ENCODE data around the gene PHF21A.
"Not testable (repeated sequence)": the region's sequence is repeated elsewhere in the genome, so short reads cannot be mapped to it uniquely, and the experiment has no call there.

Gene PHF21A

DNA sequence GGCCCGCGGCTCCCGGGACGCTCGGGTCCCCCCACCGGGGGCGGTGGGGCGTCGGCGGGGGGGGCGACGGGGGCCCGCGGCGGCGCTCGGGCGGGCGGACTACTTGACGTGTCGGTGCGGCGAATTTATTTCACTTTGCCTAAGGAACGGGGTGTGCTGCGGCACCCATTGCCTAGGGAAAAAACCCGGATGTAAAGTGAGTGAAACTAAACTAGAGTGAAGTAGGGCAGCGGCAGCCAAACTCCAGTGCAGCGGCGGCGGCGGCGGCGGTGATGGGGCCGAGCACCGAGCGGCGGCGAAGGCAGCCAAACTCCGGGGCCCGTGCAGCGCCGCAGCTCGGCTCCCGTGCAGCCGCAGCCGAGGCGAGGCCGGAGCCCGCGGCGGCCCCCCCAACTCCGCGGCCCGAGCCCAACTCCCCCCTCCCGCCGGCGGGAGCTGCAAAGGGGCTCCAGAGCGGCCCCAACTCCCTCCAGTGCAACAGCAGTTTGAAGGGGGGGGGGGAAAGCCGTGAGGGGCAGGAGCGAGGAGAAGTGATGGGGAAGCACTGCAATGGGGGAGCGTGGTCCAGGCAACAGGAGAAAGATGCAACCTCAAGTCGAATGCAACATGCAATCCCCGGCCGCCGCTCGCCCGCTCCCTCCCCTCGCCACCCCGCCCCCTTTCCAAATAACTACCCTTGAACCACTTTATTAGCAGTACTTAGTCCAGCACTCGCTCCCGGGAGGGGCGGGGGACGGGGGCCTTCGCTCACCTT lies 647 bp upstream of the PHF21A start:
- no peaks in the 10 kb centered on the region for H3K27me3 ChIP-seq (ENCODE audit: control insufficient read depth, insufficient read depth, low read length, poor library complexity, severe bottlenecking)
- no peaks in the 10 kb centered on the region for H3K36me3 ChIP-seq (ENCODE audit: control insufficient read depth, insufficient read depth, low read length)
- peak overlapping the region; percentile 92 for H3K27ac ChIP-seq (ENCODE audit: insufficient read depth, low read depth, low read length, poor library complexity, severe bottlenecking)
- peak overlapping the region; percentile 46 for H3K4me3 ChIP-seq (ENCODE audit: insufficient read depth, low read depth, low read length)
- no peaks in the 10 kb centered on the region for H3K4me1 ChIP-seq (ENCODE audit: control insufficient read depth, insufficient read depth, low read length)
- 0 to 1% methylated on average over 70 to 74 of the region's 74 CpGs for whole genome bisulfite sequencing, 2 experiments
- no peaks in the 10 kb centered on the region for H3K9me3 ChIP-seq (ENCODE audit: control insufficient read depth, low read length)

DNA sequence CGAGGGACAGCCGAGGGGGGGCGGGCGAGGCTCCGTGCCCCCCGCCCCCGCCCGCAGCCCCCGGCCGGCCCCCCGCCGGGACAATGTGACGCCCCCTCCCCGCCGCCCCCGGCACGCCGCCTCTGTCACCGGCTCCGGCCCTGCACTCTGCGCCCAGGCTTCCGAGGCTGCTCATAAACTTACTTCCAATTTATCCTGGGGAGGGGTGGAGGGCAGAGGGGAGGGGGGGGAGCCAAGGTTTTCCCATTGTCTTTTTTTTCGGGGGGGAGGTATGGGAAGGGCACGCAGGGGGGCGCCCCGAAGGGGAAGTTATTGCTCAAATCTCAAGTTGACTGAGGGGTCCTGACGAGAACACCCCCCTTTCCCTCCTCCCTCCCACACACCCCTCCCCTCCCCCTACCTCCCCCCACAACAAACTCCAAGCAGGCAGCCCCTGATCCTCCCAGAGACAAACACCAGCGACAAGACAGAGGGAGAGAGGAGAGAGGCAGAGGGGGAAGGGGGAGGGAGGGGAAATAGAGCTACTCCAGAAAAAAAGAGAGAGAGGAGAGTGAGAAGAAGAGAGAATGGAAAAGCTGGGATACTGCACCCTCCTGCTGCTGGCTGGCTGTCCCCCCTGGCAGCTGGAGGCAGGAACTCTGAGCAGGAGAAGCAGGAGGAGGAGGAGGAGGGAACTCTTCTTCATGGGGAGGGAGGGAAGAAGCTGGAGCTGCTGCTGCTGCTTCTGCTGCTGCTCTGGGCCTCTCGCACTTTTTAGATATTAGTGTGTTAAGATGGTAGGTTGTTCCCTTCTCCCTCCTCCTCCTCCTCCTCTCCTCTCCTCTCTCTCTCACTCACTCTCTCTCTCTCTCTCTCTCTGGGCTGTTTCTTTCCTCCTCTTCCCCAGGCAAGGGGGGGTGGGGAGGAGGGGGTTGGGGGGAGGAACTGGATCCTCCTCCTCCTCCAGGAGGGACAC lies 631 bp downstream of the PHF21A start:
- H3K27me3 ChIP-seq (ENCODE audit: control insufficient read depth, insufficient read depth, low read length, poor library complexity, severe bottlenecking), result no peaks in the 10 kb centered on the region
- H3K4me3 ChIP-seq (ENCODE audit: insufficient read depth, low read depth, low read length), result peak overlapping the region; percentile 54
- H3K27ac ChIP-seq (ENCODE audit: insufficient read depth, low read depth, low read length, poor library complexity, severe bottlenecking), result peak overlapping the region; percentile 92
- 0 to 1% methylated on average over 16 to 25 of the region's 29 CpGs for WGBS, 2 experiments
- H3K4me1 ChIP-seq (ENCODE audit: control insufficient read depth, insufficient read depth, low read length), result no peaks in the 10 kb centered on the region
- H3K9me3 ChIP-seq (ENCODE audit: control insufficient read depth, low read length), result no peaks in the 10 kb centered on the region
- no peaks in the 10 kb centered on the region for H3K36me3 ChIP-seq (ENCODE audit: control insufficient read depth, insufficient read depth, low read length)

DNA sequence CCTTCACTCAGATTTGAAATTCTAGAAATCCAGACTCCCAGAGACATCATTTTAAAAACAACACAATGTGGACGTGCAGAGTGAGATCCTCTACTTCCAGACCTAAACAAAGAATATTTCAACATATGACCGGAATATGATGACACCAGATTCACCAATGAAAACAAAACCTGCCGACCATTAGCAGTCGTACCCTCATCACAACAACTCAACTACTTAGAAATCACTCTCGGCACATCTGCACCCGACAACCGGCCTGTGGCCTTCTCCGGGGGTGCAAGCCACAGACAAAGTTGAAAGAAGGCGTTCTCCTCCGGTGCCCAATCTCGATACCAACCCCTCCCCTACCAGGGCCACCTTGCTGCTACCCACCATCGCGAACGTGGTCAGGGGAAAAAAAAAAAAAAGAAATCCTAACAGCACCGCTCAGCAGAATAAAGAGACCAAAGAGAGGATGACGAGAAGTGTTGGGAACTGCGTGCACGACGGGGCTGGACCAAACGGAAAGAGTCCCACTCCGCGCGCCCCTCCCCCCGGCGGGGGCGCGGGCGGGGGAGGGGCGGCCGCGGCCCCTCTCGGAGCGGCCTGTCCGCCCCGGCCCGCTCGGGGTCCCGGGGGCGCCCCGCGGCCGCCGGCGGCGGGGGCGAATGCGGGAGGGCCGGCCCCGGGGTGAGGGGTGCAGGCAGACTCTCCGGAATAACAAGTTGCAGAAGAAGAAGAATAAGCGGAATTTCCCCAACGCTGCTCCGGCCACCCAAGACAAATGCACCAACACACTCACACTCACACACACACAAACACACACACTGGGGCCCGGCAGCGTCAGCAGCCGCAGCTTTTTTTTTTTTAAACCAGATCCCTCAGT lies 1.7 kb downstream of the PHF21A start:
- Histone ChIP-seq H3K27ac (ENCODE audit: insufficient read depth, low read depth, low read length, poor library complexity, severe bottlenecking) (peak overlapping the region; percentile 80), H3K36me3 (ENCODE audit: control insufficient read depth, insufficient read depth, low read length) (no peaks in the 10 kb centered on the region), H3K27me3 (ENCODE audit: control insufficient read depth, insufficient read depth, low read length, poor library complexity, severe bottlenecking) (no peaks in the 10 kb centered on the region), H3K4me1 (ENCODE audit: control insufficient read depth, insufficient read depth, low read length) (no peaks in the 10 kb centered on the region), H3K9me3 (ENCODE audit: control insufficient read depth, low read length) (no peaks in the 10 kb centered on the region), H3K4me3 (ENCODE audit: insufficient read depth, low read depth, low read length) (peak overlapping the region; percentile 54)
- 1% methylated on average over 55 of the region's 56 CpGs for WGBS, 2 experiments

DNA sequence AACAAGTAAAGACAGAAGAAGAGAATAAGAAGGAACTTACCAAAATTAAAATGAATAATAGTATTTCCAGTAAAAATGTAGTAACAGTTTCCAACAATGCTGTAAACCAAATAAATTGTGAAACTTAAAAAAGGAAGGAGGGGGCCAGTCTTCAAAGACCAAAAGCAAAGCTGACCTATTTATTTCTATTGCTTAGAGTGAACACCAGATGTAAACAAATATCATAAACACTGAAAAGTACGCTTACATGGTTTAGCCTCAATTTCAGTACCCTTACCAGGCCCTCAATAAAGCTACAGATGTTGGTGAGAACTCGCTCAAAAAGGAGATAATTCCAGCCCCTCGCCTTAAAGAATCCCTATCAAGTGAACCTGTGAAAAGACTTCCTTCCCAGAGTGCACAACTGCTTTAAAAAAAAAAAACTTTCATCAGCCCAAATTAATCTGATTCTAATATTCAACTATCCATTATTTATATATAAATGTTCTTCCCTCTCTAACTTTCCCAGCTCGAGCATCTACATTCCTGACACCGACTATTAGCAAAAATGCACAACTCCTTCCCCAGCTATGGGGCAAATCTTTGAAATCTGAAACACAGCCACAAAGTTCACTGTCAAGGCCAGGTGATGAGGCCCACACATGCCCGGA lies 2.4 kb downstream of the PHF21A start:
- H3K4me3 ChIP-seq (ENCODE audit: insufficient read depth, low read depth, low read length), result peak overlapping the region; percentile 54
- H3K36me3 ChIP-seq (ENCODE audit: control insufficient read depth, insufficient read depth, low read length), result no peaks in the 10 kb centered on the region
- H3K27ac ChIP-seq (ENCODE audit: insufficient read depth, low read depth, low read length, poor library complexity, severe bottlenecking), result no peak overlapping the region
- H3K27me3 ChIP-seq (ENCODE audit: control insufficient read depth, insufficient read depth, low read length, poor library complexity, severe bottlenecking), result no peaks in the 10 kb centered on the region
- 34 to 40% methylated on average over 6 of the region's 6 CpGs for WGBS, 2 experiments
- no peaks in the 10 kb centered on the region for H3K4me1 ChIP-seq (ENCODE audit: control insufficient read depth, insufficient read depth, low read length)
- H3K9me3 ChIP-seq (ENCODE audit: control insufficient read depth, low read length), result no peaks in the 10 kb centered on the region

DNA sequence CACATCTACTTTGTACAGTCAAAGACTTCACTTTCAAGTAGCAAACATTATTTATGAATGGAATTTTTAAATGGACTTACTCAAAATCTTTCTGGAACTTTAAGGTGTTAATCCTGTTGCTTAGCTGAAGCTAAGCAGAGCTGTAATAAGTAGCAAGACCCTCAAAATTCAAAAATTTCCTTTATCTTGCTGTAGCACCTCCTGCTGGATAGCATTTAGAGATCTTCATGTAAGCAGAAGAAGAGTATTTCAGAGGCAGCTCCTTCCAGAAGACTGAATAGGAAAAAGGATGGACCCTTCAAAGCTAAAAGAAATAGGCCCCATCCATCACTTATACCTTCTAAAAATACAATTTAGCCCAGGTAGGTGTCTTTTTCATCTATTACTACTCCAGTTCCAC lies 3.4 kb downstream of the PHF21A start:
- no peaks in the 10 kb centered on the region for H3K9me3 ChIP-seq (ENCODE audit: control insufficient read depth, low read length)
- no peaks in the 10 kb centered on the region for H3K4me1 ChIP-seq (ENCODE audit: control insufficient read depth, insufficient read depth, low read length)
- no peak overlapping the region for H3K4me3 ChIP-seq (ENCODE audit: insufficient read depth, low read depth, low read length)
- no peaks in the 10 kb centered on the region for H3K27me3 ChIP-seq (ENCODE audit: control insufficient read depth, insufficient read depth, low read length, poor library complexity, severe bottlenecking)
- no peaks in the 10 kb centered on the region for H3K36me3 ChIP-seq (ENCODE audit: control insufficient read depth, insufficient read depth, low read length)
- no peak overlapping the region for H3K27ac ChIP-seq (ENCODE audit: insufficient read depth, low read depth, low read length, poor library complexity, severe bottlenecking)

DNA sequence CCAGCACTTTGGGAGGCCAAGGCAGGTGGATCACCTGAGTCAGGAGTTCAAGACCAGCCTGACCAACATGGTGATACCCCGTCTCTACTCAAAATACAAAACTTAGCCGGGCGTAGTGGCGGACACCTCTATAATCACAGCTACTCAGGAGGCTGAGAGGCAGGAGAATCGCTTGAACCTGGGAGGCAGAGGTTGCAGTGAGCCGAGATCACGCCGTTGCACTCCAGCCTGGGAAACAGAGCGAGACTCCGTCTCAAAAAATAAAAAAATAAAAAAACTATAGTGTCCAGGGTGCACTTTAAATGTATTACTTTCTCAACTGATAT lies 4.6 kb downstream of the PHF21A start:
- WGBS, 2 experiments, result 90 to 92% methylated on average over 10 of the region's 10 CpGs
- not testable (repeated sequence) for H3K4me1 ChIP-seq (ENCODE audit: control insufficient read depth, insufficient read depth, low read length); H3K36me3 ChIP-seq (ENCODE audit: control insufficient read depth, insufficient read depth, low read length); H3K27ac ChIP-seq (ENCODE audit: insufficient read depth, low read depth, low read length, poor library complexity, severe bottlenecking); H3K27me3 ChIP-seq (ENCODE audit: control insufficient read depth, insufficient read depth, low read length, poor library complexity, severe bottlenecking); H3K4me3 ChIP-seq (ENCODE audit: insufficient read depth, low read depth, low read length); H3K9me3 ChIP-seq (ENCODE audit: control insufficient read depth, low read length)

DNA sequence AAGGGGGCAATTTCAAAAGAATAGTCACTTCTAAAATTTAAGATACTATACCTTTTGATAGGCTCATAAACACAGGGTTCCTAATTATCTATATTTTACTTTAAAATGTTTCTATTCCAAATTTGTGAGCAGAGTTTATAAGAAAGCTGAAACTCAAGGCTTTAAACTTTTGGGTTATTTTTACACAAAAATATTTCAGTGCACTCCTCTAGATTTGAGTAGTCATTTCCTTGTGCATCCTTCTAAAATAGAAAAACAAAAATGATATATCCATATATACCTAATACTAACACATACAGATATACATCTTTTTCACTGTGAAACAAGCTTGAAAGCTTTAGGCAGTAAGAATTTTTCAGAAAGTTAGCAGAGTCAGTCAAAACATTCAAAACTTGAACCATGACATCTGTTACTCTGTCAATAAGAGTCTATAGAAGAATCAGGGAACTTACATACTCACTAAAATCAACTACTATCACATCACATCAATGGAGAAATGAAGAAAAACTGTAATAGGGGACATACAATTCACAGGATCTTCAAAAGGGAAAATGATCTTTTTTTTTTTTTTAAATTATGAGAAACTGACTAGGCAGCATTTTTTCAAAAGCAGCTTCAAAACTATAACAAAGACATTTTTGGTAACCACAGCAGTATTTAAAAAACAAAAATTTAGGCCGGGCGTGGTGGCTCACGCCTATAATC lies 5.1 kb downstream of the PHF21A start:
- 88 to 90% methylated on average over 3 of the region's 3 CpGs for whole genome bisulfite sequencing, 2 experiments
- H3K27ac ChIP-seq (ENCODE audit: insufficient read depth, low read depth, low read length, poor library complexity, severe bottlenecking), result no peak overlapping the region

DNA sequence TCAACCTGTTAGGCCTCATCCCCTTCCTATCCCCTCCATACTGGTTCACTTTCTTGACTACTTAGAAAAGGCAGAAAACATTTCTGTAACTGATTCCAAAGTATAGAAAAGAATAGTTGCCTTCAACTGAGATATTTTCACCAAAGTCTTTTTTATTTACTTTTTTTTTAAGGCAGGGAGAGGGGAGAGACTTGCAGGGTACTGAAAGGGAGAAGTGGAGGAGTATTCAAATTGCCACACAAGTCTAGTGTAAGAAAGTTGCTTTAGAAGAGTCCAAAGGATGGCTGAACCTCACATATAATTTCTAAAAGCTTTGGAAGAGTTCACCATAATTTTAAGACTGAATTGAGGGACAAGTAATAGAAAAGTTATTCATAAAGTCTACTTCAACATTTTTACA lies 6.3 kb downstream of the PHF21A start:
- Histone ChIP-seq H3K27ac (ENCODE audit: insufficient read depth, low read depth, low read length, poor library complexity, severe bottlenecking) (no peak overlapping the region), H3K27me3 (ENCODE audit: control insufficient read depth, insufficient read depth, low read length, poor library complexity, severe bottlenecking) (no peaks in the 10 kb centered on the region), H3K4me3 (ENCODE audit: insufficient read depth, low read depth, low read length) (no peak overlapping the region), H3K4me1 (ENCODE audit: control insufficient read depth, insufficient read depth, low read length) (no peaks in the 10 kb centered on the region), H3K36me3 (ENCODE audit: control insufficient read depth, insufficient read depth, low read length) (no peaks in the 10 kb centered on the region), H3K9me3 (ENCODE audit: control insufficient read depth, low read length) (no peaks in the 10 kb centered on the region)

More for the DNA sequence above, 5.1 kb downstream of the PHF21A start:
- H3K27me3 ChIP-seq (ENCODE audit: control insufficient read depth, insufficient read depth, low read length, poor library complexity, severe bottlenecking), result no peaks in the 10 kb centered on the region
- H3K4me3 ChIP-seq (ENCODE audit: insufficient read depth, low read depth, low read length), result no peak overlapping the region
- H3K36me3 ChIP-seq (ENCODE audit: control insufficient read depth, insufficient read depth, low read length), result no peaks in the 10 kb centered on the region
- no peaks in the 10 kb centered on the region for H3K4me1 ChIP-seq (ENCODE audit: control insufficient read depth, insufficient read depth, low read length)
- no peaks in the 10 kb centered on the region for H3K9me3 ChIP-seq (ENCODE audit: control insufficient read depth, low read length)

DNA sequence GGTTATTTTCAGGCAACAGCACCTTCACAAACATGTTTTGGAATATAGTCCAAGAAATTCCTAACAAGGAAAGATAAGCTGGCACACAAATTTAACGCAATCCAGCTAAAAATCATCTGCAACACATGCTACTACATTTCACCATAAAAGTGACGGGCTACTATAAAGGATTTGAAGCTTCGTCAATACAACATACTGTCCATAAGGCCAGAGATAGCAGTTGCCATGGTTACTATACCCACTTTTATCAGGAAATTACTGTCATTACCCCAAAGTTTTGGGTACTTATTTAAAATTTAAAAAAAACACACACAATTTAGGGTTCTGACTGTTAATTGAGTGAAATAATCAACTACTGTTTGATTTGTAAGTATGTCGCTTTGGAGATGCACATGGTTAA lies 6.9 kb downstream of the PHF21A start:
- Histone ChIP-seq H3K4me1 (ENCODE audit: control insufficient read depth, insufficient read depth, low read length) (no peaks in the 10 kb centered on the region), H3K4me3 (ENCODE audit: insufficient read depth, low read depth, low read length) (no peak overlapping the region), H3K9me3 (ENCODE audit: control insufficient read depth, low read length) (no peaks in the 10 kb centered on the region), H3K36me3 (ENCODE audit: control insufficient read depth, insufficient read depth, low read length) (no peaks in the 10 kb centered on the region), H3K27me3 (ENCODE audit: control insufficient read depth, insufficient read depth, low read length, poor library complexity, severe bottlenecking) (no peaks in the 10 kb centered on the region), H3K27ac (ENCODE audit: insufficient read depth, low read depth, low read length, poor library complexity, severe bottlenecking) (no peak overlapping the region)
- 93 to 95% methylated on average over 4 of the region's 4 CpGs for whole genome bisulfite sequencing, 2 experiments
